Caco-2 (cell line): ENCODE data around the gene ANKDD1B. TPM values are rescaled to one million over a fixed set of nuclear protein-coding genes. Genes with fewer than 3 reads are reported as not detected.

Experiments
- BruUV-seq: library from RNA; stranded (reverse); fragments of 400-500 nt; replicated peaks from 2 replicates; lab custom pipeline; 2021; lab: Mats Ljungman, UMichigan
- CTCF ChIA-PET: fragments of 300-600 bp; sonication (Branson Sonifier 250); formaldehyde crosslinking; loops from one replicate; lab custom pipeline; 2022; ENCODE audit warnings: antibody characterized with exemption; lab: Charles Lee
- POLR2A ChIA-PET: fragments of 300-600 bp; sonication (Branson Sonifier 250); formaldehyde crosslinking; loops from one replicate; lab custom pipeline; 2022; ENCODE audit warnings: antibody characterized with exemption; lab: Charles Lee
- DNase-seq, 2 experiments: peaks; one replicate each; pipeline versions ENCODE4 v3.0.0 to v3.0.0-alpha.2; 2020 to 2022
- H3K27me3 ChIP-seq: replicated peaks from 2 replicates; pipeline ENCODE4 v1.6.0; 2011; ENCODE audit warnings: low read length; ENCODE audit not compliant: control insufficient read depth, insufficient read depth
- H3K36me3 ChIP-seq: 2 replicates; pipeline ENCODE4 v1.5.1; 2011; ENCODE audit warnings: low read length; ENCODE audit not compliant: control insufficient read depth, insufficient read depth
- H3K4me1 ChIP-seq: fragments of 250-450 bp; sonication (Bioruptor Pico); 2 replicates; pipeline ENCODE4 v1.5.1; 2020; ENCODE audit warnings: mild to moderate bottlenecking
- H3K4me3 ChIP-seq: 2 replicates; pipeline ENCODE4 v1.5.1; 2011; ENCODE audit warnings: low read depth, mild to moderate bottlenecking, control low read depth, low read length
- H3K9me3 ChIP-seq: fragments of 250-450 bp; sonication (Bioruptor Pico); 2 replicates; pipeline ENCODE4 v1.5.1; 2020; ENCODE audit warnings: mild to moderate bottlenecking, moderate library complexity
- H3K27ac Mint-ChIP-seq: one replicate; pipeline ENCODE4 v1.8.0; 2022; ENCODE audit warnings: mixed read lengths; ENCODE audit not compliant: unreplicated experiment
- H3K27me3 Mint-ChIP-seq: one replicate; pipeline ENCODE4 v1.8.0; 2022; ENCODE audit warnings: mixed read lengths; ENCODE audit not compliant: insufficient read depth, unreplicated experiment
- H3K36me3 Mint-ChIP-seq: one replicate; pipeline ENCODE4 v1.8.0; 2022; ENCODE audit warnings: mild to moderate bottlenecking, mixed read lengths; ENCODE audit not compliant: insufficient read depth, unreplicated experiment
- H3K4me1 Mint-ChIP-seq: one replicate; pipeline ENCODE4 v1.8.0; 2022; ENCODE audit warnings: low read depth, mixed read lengths; ENCODE audit not compliant: unreplicated experiment
- H3K4me3 Mint-ChIP-seq: one replicate; pipeline ENCODE4 v1.8.0; 2022; ENCODE audit warnings: mild to moderate bottlenecking, moderate library complexity, mixed read lengths; ENCODE audit not compliant: unreplicated experiment
- H3K9me3 Mint-ChIP-seq: one replicate; pipeline ENCODE4 v1.8.0; 2022; ENCODE audit warnings: mixed read lengths; ENCODE audit not compliant: unreplicated experiment
- CTCF ChIP-seq, 2 experiments: fragments of 200-600 bp in 1 of 2; IDR thresholded peaks; 1 replicate in 1 of 2; 2 replicates in 1 of 2; pipeline versions ENCODE4 v1.5.1 to v1.8.0; 2011 to 2022; ENCODE audit warnings: antibody characterized with exemption in 1 of 2, control low read depth in 1 of 2, inconsistent platforms in 1 of 2, low read depth in 1 of 2, low read length in 1 of 2, mild to moderate bottlenecking in 1 of 2, moderate library complexity in 1 of 2; ENCODE audit not compliant: insufficient read depth in 1 of 2, severe bottlenecking in 1 of 2, unreplicated experiment in 1 of 2
- intact Hi-C: fragments of 100-400 bp; cut with micrococcal nuclease; formaldehyde crosslinking; loops from one replicate; pipeline ENCODE4 v1.10.0; 2022; ENCODE audit not compliant: unreplicated experiment
- total RNA-seq: library from RNA; stranded (reverse); gene quantifications from 2 replicates; pipeline ENCODE4 v1.2.3, GENCODE V29; 2022

Gene ANKDD1B
- total RNA-seq, 1 experiment from 2014 or later: 0.88 TPM

- H3K27me3 Mint-ChIP-seq: no peaks in the 10 kb centered on the region
- Histone ChIP-seq H3K4me1 (peaks cover 27% of the 10 kb centered on the region), H3K4me3 (no peak overlapping the region), H3K27me3 (no peaks in the 10 kb centered on the region), H3K9me3 (no peaks in the 10 kb centered on the region), H3K36me3 (no peaks in the 10 kb centered on the region)
- DNase-seq: no peak
- BruUV-seq: no TSS peak
- H3K27ac Mint-ChIP-seq: no peak overlapping the region
- intact Hi-C loops: no loop called here
- H3K9me3 Mint-ChIP-seq: no peaks in the 10 kb centered on the region
- CTCF ChIA-PET: interaction anchor here (0.7 kb wide), 1 partner anchor 548 kb away, joined by 3 read pairs; no protein-coding TSS in a partner anchor
- no peaks in the 10 kb centered on the region for H3K36me3 Mint-ChIP-seq
- H3K4me1 Mint-ChIP-seq: peaks cover 15% of the 10 kb centered on the region
- no peak for TF ChIP-seq CTCF (IDR thresholded peaks at IDR 0.05; ENCODE audit: insufficient read depth in 1 of 2, low read depth in 1 of 2, low read length in 1 of 2, severe bottlenecking in 1 of 2, unreplicated experiment in 1 of 2)
- POLR2A ChIA-PET: no interaction called here
- H3K4me3 Mint-ChIP-seq: no peak overlapping the region
Observed at GRCh38 chr5:75626959-75627358, 15.7 kb downstream of the ANKDD1B start.

- POLR2A ChIA-PET: no interaction called here
- no peaks in the 10 kb centered on the region for H3K27me3 ChIP-seq
- H3K27me3 Mint-ChIP-seq: no peaks in the 10 kb centered on the region
- peaks cover 15% of the 10 kb centered on the region for H3K4me1 Mint-ChIP-seq
- DNase-seq: no peak
- H3K27ac Mint-ChIP-seq: no peak overlapping the region
- intact Hi-C loops: no loop called here
- no TSS peak for BruUV-seq
- no peaks in the 10 kb centered on the region for H3K36me3 Mint-ChIP-seq
- no peaks in the 10 kb centered on the region for H3K9me3 ChIP-seq
- CTCF ChIA-PET: no interaction called here
- H3K36me3 ChIP-seq: no peaks in the 10 kb centered on the region
- no peak for TF ChIP-seq CTCF (IDR thresholded peaks at IDR 0.05; ENCODE audit: insufficient read depth in 1 of 2, low read depth in 1 of 2, low read length in 1 of 2, severe bottlenecking in 1 of 2, unreplicated experiment in 1 of 2)
- no peak overlapping the region for H3K4me3 Mint-ChIP-seq
- no peaks in the 10 kb centered on the region for H3K9me3 Mint-ChIP-seq
- peaks cover 19% of the 10 kb centered on the region for H3K4me1 ChIP-seq
- H3K4me3 ChIP-seq: no peak overlapping the region
Observed at GRCh38 chr5:75627801-75628200, 16.5 kb downstream of the ANKDD1B start.

DNA sequence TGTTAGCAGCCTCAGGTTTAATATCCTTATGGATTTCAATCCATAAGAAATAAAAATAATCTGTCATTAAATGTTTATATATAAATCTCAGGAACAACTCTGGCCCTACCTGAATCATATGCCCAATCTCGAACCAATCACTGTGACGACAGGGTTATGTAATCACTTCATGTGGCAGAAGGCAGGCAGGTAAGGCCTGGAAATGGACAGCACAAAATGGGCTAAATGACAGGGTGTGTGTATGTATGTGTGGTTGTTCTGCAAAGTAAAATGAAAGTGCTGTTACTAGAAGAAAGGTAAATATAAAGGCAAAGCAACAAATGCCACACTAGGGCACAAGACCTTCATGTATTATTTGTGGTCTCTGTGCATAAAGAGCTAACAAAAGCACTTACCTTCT is 19.6 kb downstream of the ANKDD1B start:
- Mint-ChIP-seq H3K36me3 (no peaks in the 10 kb centered on the region), H3K27me3 (no peaks in the 10 kb centered on the region), H3K9me3 (no peaks in the 10 kb centered on the region), H3K4me3 (no peak overlapping the region), H3K27ac (no peak overlapping the region), H3K4me1 (no peaks in the 10 kb centered on the region)
- BruUV-seq: no TSS peak
- POLR2A ChIA-PET: no interaction called here
- Histone ChIP-seq H3K36me3 (no peaks in the 10 kb centered on the region), H3K4me3 (no peak overlapping the region), H3K9me3 (no peaks in the 10 kb centered on the region; the same call in 1 of the 2 replicates), H3K4me1 (no peaks in the 10 kb centered on the region), H3K27me3 (no peaks in the 10 kb centered on the region)
- CTCF ChIA-PET: no interaction called here
- DNase-seq: no peak
- intact Hi-C loops: no loop called here
- no peak for TF ChIP-seq CTCF (IDR thresholded peaks at IDR 0.05; ENCODE audit: insufficient read depth in 1 of 2, low read depth in 1 of 2, low read length in 1 of 2, severe bottlenecking in 1 of 2, unreplicated experiment in 1 of 2)
